ENCODE results near the gene CDK5RAP1.

Gene CDK5RAP1

GRCh38 chr20:33333616-33334015, 67.7 kb downstream of the CDK5RAP1 start:
- no peak for DNase-seq (ENCODE audit: low spot score)

DNA sequence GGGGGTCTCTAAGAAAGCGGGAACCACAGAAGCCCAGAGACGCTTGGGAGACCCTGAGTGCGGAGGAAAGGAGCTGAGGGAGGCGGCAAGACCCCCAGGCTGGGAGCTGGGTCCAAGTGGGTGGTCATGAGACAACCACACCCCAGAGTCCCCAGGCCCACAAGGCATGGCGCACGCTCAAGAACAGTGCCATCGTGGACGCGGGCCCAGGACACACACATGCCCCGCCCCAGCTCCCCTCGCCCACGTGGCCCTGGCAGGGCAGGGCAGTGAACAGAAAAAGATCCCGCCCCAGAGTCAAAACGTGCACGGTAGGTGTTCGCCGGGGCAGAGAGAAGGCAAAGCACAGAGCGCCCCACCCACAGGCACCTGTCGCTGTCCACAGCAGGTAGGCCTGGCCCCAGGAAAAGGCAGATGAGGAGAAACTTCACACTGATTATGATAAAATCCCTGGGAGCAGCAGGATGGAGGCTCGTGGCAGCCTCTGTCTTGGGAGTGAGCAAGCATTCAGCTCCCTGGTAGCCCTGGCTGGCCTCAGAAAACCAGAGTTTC, 68.3 kb downstream of the CDK5RAP1 start:
- DNase-seq (ENCODE audit: low spot score), result no peak

DNA sequence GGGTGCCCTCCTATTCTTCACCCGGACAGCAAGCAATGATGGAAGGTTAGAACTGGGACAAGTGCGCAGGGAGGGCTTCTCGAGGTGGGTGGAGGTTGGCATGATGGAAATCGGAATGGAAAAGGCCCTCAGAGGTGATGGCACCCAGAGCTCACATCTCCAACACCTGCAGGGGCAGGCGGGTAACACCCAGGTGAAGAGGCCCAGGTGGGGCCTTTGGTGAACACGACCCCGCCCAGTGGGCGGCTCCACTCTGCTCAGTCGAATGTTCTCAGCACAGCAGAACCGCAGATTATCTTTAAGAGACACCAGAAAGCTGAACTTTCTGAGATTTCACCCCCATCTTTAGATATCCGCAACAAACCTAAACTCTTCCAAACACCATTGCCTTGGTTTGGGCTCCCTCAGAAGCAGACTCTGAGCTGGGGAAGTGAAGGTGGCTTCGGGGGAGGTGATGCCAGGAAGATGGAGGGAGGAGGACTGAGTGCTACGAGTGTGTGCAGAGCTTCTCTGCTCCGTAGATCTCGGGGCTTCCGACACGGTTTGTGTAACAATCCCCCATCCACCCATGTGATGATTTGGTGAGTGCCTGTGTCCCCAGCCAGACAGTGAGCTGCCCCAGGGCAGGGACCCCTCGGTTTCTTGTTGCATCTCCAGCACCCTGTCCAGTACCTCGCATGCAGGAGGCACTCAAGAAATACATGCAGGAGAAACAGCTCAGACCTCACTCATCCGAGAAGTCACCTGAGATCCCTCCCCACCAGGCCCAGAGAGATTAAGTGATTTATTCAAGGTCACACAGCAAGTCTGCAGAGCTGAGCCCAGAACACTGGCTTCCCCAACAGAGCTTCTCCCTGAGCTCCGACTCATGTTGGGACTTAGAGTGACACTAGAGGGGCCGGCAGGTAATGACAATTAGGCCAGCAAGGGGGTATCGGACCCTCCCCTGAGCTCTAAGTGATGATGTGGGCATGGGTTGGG, 72.9 kb downstream of the CDK5RAP1 start:
- no peak for DNase-seq (ENCODE audit: low spot score)

GRCh38 chr20:33325350-33325749, 76.0 kb downstream of the CDK5RAP1 start:
- no peak for DNase-seq (ENCODE audit: low spot score)

GRCh38 chr20:33323236-33323635, 78.1 kb downstream of the CDK5RAP1 start:
- DNase-seq (ENCODE audit: low spot score), result no peak

- DNase-seq (ENCODE audit: low spot score), result no peak
These were observed 78.9 kb downstream of the CDK5RAP1 start for GRCh38 chr20:33322456-33322855.

- no peak for DNase-seq (ENCODE audit: low spot score)
These were observed 81.3 kb downstream of the CDK5RAP1 start for GRCh38 chr20:33320006-33320405.

DNA sequence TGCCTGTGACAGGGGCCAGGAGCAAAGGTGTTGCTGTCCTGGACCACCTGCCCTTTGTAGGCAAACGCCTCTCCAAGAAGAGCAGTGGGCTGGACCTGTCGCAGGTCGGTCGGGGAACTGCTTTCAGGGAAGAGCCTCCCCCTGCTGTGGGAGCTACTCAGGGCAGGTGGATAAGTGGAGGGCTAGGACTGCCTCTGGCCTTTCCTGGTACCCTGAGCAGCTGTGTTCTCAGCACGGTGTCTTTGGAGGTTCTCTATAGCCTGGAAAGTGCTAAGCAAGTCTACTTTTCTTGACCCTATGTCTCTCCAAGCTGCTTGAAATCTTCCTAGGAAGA, 83.3 kb downstream of the CDK5RAP1 start:
- DNase-seq (ENCODE audit: low spot score), result no peak

DNA sequence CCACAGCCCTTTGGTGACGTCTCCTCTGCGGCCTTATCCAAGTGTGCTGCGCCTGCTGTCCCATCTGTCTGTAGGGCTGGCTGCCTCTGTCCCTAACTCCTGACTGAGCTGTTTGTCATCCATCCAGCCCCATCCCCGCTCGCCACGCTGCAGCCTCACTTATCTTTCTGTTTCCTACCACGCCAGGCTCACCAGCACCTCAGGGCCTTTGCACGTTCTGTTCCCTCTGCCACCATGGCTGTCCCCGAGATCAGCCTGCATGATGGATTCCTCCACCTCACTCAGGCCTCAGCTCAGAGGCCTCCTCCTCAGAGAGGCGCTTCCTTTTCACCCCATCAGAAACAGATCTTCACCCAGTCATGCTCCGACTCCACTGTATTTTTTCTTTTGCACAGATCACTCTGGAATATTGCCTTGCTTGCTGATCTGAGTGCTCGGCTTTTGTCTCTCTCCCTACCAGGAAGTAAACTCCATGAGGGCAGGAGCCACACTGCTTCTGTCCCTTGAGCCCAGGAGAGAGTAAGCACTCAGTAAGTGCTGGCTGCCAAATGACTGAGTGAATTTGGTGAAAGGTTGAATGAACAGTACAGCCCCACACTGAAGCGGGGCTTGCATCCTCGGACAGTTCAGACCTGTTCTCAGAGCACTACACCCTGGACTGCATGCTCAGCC, 83.8 kb downstream of the CDK5RAP1 start:
- no peak for DNase-seq (ENCODE audit: low spot score)

DNA sequence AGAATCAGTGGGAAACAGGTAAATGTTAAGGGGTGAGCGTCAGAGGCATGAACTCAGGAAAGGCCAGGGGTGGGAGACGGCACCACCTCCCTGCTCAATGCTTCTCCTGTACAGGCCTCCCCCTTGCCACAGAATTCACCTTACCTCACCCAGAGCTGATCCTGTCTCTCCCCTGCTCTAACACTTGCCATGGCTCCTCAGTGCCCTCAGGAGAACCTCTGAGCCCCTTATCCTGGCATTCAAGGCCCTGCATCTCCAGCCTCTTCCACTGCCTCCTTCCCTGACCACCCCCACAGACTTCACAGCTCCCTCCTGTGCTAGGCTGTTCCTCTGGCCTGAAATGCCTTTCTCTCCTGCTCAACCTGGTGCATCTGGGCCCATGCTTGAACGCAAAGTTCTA, 84.4 kb downstream of the CDK5RAP1 start:
- no peak for DNase-seq (ENCODE audit: low spot score)

- no peak for DNase-seq (ENCODE audit: low spot score)
These were observed 85.0 kb downstream of the CDK5RAP1 start for GRCh38 chr20:33316343-33316742.

- DNase-seq (ENCODE audit: low spot score), result no peak
These were observed 87.5 kb downstream of the CDK5RAP1 start for GRCh38 chr20:33313686-33314314.

DNA sequence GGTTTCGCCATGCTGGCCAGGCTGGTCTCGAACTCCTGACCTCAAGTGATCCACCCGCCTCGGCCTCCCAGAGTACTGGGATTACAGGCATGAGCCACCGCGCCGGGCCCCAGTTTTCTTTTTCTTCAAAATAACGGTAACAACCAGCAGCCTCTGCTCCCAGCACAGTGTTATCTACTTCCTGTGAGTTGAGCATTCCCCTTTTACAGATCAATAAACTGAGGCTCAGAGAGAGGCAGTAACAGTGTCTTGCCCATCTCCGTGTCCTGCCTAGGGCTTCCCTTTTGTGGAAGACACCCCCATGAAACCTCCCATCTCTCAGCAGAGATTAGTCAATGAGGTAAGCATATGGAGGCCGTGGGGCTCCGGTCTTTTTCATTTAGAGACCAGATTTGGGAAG, 88.7 kb downstream of the CDK5RAP1 start:
- DNase-seq (ENCODE audit: low spot score), result no peak

- no peak for DNase-seq (ENCODE audit: low spot score)
These were observed 89.3 kb downstream of the CDK5RAP1 start for GRCh38 chr20:33311996-33312395.

GRCh38 chr20:33311011-33311410, 90.3 kb downstream of the CDK5RAP1 start:
- DNase-seq (ENCODE audit: low spot score), result no peak

- DNase-seq (ENCODE audit: low spot score), result no peak
These were observed 90.9 kb downstream of the CDK5RAP1 start for GRCh38 chr20:33310327-33310899.

DNA sequence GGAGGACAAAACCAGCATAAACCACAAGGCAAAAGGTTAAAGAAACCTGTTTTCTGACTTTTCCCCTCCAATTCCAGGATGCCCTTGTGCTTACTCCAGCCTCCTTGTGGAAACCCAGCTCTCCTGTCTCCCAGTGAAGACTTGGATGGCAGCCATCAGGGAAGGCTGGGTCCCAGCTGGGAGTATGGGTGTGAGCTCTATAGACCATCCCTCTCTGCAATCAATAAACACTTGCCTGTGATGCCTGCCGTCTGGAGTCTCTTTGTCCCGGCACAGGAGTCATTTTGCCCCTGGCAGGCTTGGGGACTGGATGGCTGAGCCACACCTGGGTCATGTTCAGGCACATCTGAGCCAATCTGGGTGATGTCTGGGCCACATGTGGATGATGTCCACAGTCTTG, 91.7 kb downstream of the CDK5RAP1 start:
- no peak for DNase-seq (ENCODE audit: low spot score)

Data from CD4-positive, alpha-beta T cell treated with Interleukin-15 for 4 hours (primary cell).